A172 (cell line): ENCODE measurements around the gene CPN2. TPM values are rescaled to one million over a fixed set of nuclear protein-coding genes. Genes with fewer than 3 reads are reported as not detected.
A peak's percentile ranks its signal among the peaks of the same experiment; 100 is the strongest.

Experiments used
- DNase-seq: peaks from one replicate; pipeline ENCODE4 v3.0.0-alpha.2; 2015; ENCODE audit warnings: low spot score
- total RNA-seq: library from RNA; depleted of rRNA; stranded (reverse); fragments of >200 nt; shearing (Covaris generic); gene quantifications from 2 replicates; pipeline ENCODE4 v1.2.3, GENCODE V29; 2014

CPN2 gene
- total RNA-seq, 1 experiment from 2014 or later = not detected

DNA sequence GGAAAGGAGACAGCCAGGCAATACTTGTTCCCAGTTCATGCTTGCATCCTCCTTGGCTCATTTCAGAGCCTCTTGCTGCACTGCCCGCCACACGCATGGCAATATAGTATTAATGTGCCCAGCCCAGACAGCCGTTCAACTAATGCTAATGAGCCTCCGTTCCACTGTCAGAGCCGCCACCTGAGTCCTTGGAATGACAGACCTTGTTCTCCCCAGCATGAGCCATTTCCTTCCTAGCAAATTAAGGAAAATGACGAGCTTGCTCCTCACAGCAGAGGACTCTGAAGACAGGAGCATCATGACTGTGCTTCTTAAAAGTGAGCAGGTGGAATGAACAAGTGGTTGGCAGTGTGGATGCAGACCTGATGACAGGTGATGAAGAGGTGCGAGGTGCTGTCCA, 29.2 kb upstream of the CPN2 start:
- DNase-seq = no peak

DNA sequence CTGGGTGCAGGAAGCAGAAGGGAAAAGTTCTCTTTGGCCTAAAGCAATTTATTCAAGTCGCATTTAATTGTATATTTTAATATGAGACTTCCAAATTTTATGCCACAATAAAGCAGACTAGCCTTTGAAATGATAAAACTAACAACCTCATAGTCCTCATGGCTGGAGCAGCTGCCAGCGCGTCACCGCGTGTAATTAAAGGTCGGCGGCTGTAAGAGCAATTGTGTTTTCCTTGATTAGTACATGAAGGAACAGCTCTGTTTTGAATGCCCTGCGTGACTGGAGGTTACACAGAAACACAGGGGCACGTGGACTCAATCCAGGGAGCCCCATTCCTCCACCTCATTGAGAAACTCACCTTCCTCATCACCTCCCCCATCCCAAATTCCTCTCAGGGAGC, 28.5 kb upstream of the CPN2 start:
- DNase-seq = no peak

DNA sequence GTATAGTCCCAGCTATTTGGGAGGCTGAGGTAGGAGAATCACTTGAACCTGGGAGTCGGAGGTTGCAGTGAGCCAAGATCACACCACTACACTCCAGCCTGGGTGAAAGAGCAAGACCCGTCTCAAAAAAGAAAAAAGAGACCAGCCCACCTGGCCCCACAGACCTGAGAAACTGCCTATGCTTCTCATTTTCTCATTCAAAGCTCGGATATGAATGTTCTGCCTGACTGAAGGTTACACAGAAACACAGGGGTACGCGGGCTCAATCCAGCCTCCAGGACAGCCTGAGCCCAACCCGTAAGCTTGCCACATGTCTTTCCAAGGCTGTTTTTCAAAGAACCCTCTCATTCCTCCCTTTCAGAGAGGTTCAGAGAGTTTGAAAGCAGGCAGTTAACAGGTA, 28.1 kb upstream of the CPN2 start:
- no peak for DNase-seq

DNA sequence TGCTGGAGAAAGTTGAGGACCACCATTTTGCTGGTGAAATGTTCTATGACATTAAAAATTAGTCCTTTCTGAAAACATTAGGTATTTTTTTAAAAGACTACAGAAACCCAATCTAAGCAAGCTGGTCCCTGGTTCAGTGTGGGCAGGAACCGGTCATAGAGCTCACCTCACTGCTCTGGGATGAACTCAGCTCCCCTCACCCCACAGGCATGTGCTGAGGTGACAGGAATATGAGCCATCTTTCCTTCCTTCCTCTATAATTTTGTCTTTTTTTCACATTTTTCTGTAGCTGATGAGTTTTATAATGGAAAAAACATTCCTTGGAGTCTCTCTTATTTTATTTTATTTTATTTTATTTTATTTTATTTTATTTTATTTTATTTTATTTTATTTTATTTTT, 26.6 kb upstream of the CPN2 start:
- no peak for DNase-seq

DNA sequence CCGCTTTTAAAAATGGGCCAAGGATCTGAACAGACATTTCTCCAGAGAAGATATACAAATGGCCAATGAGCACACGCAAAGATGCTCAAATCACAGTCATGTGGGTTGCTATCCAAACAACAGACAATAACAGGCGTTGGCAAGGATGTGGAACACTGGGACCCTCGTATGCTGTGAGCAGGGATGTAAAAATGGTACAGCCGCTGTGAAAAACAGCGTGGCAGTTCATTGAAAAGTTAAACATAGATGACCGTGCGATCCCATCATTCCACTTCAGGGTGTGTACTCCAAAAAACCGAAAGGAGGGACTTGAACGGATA, 25.1 kb upstream of the CPN2 start:
- no peak for DNase-seq

DNA sequence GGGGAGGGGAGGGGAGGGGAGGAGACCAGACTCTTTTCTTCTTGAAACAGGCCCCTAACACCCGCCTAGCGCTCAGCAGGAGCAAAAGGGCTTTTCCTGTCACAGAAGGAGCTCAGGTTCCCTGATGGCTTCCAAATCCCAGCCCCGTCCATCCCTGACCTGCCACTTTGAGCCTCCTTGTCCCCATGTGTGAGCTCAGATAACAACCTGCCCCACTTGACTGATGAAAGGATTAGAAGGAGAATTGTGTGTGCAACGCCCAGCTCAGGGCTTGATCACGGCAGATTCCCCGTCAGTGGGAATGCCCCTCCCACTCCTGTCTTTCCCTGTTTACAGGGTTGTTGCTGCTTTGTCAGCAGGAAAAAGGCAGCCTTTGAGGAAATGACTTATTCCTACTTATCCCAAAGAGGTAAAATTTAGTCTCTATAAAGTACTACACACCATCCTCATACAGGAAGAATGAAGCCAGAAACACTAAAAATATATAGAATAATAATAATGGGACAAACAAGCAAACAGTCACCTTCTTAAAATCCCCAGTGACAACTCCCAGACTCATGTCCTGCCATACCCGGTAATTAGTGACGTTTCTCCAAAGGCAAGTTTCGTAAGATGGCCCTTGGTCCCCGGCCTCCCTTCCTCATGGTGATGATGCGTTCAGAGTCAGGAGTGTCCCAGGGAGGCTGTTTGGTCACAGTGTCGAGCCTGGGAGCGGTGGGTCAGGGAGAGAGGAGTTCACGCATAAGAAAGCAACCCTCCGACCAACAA, 24.5 kb upstream of the CPN2 start:
- DNase-seq = no peak

DNA sequence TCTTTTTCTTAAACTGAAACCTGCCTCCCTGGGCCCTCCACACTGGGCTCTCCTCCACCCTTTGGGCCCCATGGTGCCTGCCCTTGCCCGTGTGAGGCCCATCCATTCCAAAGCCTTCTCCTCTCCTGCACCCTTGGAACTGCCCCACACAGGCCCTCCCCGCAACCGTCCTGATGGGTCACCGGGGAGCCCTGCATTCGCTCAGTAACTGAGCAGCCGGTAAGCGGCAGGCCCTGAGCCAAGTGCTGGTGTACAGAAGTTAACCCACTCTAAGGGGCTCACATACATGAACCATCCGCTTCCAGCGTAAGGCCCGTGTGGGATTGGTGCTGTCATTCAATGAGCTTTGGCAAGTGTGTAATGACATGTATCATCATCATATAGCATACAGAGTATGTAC, 23.8 kb upstream of the CPN2 start:
- DNase-seq = no peak

DNA sequence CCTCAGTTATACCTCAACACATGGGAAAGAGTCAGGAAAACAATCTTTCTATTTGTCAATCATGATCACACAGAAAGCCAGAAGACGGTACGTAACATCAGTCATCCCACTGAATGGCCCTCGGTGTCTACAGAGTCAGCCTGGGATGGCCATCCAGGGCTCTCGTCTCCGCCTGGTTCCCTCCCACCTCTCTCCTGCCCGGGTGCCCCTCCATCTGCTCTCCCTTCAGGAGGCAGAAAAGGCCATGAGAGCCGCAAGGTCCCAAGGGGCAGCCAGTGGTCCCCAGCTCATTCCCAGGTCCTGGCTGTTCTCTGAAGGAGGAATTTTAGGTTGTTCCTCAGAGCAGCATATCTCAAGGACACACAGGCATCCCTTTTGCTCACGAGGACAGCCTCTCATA, 22.8 kb upstream of the CPN2 start:
- DNase-seq = no peak

DNA sequence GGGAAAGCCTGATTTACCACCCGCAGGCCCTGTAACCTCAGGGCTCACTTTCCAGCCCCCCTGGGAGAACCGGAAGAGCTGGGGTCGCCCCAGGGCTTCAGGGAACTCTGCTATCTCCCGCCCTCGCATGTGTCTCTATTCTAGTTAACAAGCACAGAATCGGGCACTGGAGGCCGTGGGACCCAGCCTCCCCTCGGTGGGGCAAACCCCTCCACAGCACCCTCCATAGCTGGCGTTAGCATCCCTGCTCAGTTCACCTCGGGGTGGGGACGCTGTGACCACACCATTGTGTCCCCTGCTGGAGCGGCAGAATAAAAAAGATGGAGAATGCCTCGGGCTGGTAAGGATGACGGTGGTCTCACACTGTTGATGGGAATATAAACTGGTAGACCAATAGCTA, 21.9 kb upstream of the CPN2 start:
- DNase-seq = no peak

DNA sequence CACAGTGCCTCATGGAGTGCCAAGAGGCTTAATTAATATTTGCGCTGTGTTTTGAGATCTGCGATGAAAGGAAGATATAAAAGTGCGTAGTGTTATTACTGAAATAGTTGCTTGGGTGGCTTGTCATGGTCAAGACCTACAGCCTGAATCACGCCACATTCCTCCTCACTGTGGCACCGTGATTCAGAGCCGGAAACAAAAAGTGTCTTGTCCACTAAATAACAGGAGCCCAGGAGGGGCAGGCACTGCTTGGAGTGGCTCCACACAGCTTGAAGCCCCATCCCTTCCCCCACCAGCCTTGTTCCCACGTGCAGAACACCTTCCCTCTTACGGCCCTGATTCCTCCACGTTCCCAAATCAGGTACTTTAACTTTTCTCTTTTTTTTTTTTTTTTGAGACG, 19.6 kb upstream of the CPN2 start:
- DNase-seq = peak; percentile 18

DNA sequence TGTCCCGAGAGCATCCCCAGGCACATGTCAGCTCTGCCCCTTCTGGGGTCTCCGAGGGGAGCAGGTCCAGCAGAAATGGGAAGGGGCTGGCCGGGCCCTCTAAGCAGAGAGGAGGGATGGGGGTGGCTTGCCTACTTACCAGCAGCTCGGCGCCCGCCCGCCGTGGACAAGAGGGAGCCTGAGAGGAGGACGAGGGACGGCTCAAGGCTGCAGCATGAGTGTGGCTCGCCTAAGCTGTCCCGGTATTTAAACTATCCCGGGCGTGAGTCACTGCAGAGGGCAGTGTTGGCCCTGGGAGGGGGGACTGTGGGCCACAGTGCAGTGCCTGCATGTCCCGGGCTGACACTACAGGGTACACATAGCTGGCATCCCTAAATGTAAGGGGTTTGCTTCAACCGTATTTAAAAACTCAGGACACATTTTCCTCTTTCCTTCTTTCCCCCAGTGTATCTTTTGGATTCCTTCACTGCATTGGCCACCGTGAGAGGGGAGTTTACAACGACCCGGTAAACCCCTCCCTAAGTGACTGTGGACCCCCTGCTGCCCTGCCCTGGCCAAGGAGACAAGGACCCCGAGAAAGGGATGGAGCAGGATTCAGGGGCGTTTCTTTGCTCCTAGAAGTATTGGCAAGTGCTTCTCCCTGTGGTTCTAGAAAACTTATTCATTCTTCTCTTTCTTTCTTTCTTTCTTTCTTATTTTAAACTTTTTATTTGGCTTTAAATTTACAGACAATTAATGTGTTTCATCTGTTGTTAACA, 18.6 kb upstream of the CPN2 start, which contains the start of gene LRRC15:
Gene LRRC15, minus strand, starts transcription at position 222 of the 758 bp plus-strand sequence. CDS start 8,700 bp downstream, outside the sequence.
- DNase-seq = peak; percentile 77

DNA sequence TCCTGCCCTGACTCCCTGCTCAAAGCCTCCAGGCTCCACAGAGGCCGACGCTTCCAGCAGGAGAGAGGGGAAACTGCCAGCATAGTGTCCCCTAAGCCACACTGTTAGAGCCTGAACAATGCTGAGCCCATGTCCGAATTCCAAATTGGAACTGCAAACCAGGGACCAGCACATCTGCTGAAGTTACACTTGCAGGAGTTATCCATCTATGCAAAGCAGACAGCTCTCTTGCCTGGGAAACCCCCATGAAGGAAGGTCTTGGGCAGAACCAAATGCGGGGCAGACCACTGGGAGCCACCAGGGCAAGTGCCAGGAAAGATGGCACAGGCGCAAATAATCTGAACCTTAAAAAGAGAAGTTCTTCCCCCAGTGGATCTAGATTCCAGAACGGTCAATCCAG, 17.8 kb upstream of the CPN2 start:
- DNase-seq = no peak

DNA sequence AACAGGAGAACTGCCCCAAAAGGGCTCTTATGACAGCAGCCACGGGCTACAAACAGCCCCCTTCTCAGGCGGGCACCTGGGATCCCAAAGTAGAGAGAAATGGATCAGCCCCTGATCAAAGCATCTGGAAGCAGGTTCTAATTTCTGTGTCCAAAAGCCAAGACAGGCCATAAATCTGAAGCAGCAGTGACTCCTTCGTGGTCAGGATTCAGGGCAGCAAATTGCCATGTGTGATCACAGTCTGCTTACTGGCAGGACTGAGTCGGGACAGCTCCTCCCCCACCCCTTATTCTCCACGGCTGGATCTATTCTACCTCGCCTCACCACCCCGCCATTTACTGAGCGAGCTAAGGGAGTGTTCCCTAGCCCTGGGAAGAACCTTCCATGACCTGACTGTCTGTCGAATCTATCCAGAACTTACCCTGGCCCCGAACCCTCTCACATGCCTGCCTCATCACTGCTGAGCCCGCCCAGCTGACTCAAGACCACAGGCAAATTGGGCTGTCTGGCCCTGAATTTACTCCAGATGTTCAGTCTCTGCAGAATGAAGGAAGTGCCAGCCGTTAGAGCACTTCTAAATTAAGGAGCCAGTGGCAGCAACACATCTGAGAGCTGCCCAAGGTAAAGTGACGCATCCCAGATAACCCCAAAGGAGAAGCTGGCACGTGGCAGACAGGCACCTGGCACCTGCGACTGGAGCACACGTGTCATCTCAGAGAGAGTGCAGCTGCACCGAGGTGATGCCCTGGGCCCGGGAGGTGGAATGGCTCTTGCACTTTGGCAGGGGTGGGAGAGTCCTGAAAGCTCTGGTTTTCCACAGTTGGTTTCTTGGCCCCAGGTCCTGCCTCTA, 17.1 kb upstream of the CPN2 start:
- DNase-seq = peak; percentile 79

- no peak for DNase-seq
Observed at GRCh38 chr3:194365978-194366490, 14.9 kb upstream of the CPN2 start.

GRCh38 chr3:194365526-194365925, 14.4 kb upstream of the CPN2 start:
- DNase-seq = no peak

DNA sequence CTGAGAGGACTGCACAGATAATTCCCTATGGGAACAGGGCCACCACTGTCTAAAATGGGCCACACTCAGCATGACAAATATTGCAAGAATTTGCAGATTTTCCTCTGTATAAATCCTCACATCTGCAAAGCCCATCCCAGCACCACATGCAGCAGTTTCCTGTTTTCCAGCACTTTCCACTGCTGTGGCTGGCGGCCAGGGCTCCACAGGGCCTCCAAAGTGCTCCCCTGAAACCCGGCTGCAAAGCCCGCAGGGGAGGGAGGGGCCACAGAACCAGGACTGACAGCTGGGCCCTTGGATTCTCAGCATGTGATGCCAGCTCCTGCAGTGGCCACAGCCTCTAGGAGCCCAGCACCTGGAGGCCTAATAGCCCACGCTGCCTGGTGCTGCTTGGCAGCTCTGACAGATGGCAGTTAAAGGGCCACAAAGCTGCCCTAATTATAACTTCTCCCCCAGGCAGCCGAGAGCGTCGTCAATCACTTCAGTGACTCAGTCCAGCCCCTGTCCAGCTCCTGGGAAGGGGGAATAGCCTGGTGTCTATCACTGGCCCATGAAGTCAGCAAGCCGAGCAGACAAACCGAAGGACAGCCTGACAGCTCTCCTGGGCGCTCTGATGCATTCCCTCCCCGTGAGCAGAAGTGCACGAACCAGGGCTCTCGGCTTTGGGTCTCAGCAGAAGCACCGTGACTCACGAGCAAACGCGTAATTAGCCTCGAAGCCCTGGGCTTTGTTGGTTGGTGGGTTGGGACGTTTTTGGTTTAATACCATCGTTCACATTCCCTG, 13.7 kb upstream of the CPN2 start:
- DNase-seq = peak; percentile 97

DNA sequence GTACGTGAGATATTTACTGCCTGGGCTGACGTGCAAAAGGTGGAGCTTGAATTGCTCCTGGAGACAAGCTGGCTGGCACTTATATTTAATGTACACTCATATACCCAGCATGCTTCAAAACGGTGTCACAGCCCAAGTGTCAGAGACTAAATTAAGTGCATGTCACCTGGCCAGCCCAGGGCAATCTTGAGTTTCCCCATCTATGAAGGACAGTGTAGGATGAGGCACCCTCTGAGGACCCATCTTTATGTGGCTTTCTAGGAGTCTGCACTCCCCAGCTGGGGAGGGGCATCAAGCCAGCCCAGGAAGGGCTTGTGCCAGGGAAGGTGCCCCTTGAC, 13.2 kb upstream of the CPN2 start:
- no peak for DNase-seq

GRCh38 chr3:194360568-194360967, 9.4 kb upstream of the CPN2 start:
- no peak for DNase-seq

DNA sequence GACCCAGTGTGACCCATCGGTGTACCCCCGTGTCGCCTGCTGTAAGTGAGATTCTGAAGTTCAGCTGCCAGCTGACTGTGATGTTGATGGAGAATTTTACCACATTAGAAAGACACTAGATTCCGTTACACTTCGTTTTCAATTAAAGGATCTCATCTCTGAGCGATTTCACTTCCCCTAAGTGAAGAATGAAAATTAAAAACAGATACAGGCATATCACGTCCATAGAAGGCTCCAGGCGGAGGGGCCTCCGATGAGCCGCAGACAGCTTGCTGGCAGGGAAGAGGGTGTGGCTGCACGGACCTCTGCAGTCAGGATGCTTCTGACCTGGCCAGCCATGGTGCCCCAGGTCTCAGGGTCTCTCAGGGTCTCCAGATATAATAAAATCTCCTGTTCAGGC, 6.6 kb upstream of the CPN2 start:
- no peak for DNase-seq

GRCh38 chr3:194355379-194355778, 4.3 kb upstream of the CPN2 start:
- no peak for DNase-seq

DNA sequence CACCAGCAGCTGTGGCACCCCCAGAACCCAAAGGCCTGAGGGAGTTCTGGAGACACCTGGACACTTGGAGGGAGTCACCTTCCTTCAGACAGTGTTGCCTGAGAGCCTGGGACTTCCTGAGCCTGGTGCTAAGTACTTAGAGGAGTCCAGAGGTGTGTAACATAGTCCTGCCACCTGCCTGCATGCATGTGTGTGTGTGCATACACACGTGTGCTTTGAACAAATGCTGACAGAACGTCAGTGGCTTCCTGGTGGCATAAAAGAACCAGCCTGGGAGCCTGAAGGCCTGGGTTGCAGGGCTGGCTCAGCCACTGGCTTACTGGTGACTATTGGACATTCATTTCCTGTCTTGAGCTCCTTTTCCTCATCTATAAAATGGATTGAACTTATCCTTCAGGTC, 3.2 kb upstream of the CPN2 start:
- no peak for DNase-seq
